Measurements from ENCODE around the gene EIF3I. TPM values are rescaled to one million over a fixed set of nuclear protein-coding genes. Genes with fewer than 3 reads are reported as not detected.
A peak's percentile ranks its signal among the peaks of the same experiment; 100 is the strongest.

EIF3I gene
- total and polyA plus RNA-seq, 2 of the 13 experiments (the other 11 are each of a cell fraction or from before 2014, with no cell fraction given): 210 to 223 TPM

DNA sequence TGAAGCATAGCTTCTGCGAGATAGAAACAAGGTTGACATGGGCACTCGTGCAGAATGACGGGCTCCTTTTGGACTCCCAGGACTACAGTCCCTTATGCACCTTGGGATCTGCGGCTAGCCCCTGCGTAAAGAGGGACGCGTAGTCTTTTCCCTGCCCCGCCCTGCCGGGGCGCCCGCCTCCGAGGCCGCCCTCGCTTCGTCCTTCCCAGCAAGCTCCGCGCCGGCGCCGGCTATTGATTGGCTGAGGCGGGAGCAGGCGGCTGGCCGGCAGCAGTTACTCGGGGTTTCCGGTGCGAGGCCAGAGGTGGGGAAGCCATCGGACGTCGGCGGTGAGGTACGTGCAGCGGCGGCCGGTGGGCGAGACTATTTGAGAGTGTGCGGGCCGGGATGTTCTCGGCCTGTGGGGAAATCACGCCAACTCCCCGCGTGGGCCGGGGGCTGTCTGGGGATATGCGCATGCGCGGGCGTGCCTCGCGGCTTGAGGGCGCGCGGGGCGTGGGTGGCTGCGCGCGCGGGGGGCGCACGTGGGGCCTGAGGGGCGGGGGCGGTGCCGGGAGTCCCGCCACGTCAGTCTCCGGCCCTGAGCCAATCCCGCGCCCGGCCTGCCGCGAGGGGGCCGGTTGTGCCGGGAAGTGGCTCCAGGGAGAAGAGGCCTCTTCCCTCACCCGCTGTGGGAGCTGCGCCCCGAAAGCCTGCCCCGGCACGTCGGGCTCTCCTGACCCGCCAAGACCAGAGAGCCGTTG lies 42.6 kb upstream of the EIF3I start, which contains the start of gene TXLNA (continued):
- TF ChIP-seq HOXA9 (CRISPR knock-in tag; IDR thresholded peaks at IDR 0.05; ENCODE audit: borderline replicate concordance): peak; percentile 96
- peak; percentile 71 for TF ChIP-seq MED1 (CRISPR knock-in tag; IDR thresholded peaks at IDR 0.05)
- TF ChIP-seq SNRNP70 (IDR thresholded peaks at IDR 0.05; ENCODE audit: low read depth, low read length): no peak
- TF ChIP-seq NCOA5 (CRISPR knock-in tag; IDR thresholded peaks at IDR 0.05): no peak
- TF ChIP-seq GATAD1 (CRISPR knock-in tag; IDR thresholded peaks at IDR 0.05): peak; percentile 83
- TF ChIP-seq, protein P1, sequence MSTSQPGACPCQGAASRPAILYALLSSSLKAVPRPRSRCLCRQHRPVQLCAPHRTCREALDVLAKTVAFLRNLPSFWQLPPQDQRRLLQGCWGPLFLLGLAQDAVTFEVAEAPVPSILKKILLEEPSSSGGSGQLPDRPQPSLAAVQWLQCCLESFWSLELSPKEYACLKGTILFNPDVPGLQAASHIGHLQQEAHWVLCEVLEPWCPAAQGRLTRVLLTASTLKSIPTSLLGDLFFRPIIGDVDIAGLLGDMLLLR (CRISPR knock-in tag; IDR thresholded peaks at IDR 0.05): peak; percentile 92; the same call in 1 of the 2 replicates
- TF ChIP-seq NFRKB (IDR thresholded peaks at IDR 0.05): no peak
- no peak for TF ChIP-seq BHLHE40 (IDR thresholded peaks at IDR 0.05; ENCODE audit: low read length)
- TF ChIP-seq, protein P2, sequence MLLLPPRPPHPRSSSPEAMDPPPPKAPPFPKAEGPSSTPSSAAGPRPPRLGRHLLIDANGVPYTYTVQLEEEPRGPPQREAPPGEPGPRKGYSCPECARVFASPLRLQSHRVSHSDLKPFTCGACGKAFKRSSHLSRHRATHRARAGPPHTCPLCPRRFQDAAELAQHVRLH (CRISPR knock-in tag; IDR thresholded peaks at IDR 0.05; ENCODE audit: borderline replicate concordance, low read depth): peak; percentile 93
- peak; percentile 66 for TF ChIP-seq SAP130 (CRISPR knock-in tag; IDR thresholded peaks at IDR 0.05; ENCODE audit: low read depth)
- peak; percentile 95 for TF ChIP-seq ZSCAN31 (CRISPR knock-in tag; IDR thresholded peaks at IDR 0.05; ENCODE audit: low read depth)
- TF ChIP-seq AGO1 (IDR thresholded peaks at IDR 0.05; ENCODE audit: low read depth, low read length, poor library complexity, severe bottlenecking): no peak
- peak; percentile 71; the same call in 1 of the 2 replicates for TF ChIP-seq KLF15 (CRISPR knock-in tag; IDR thresholded peaks at IDR 0.05; ENCODE audit: borderline replicate concordance)
- peak; percentile 68 for TF ChIP-seq SP2 (CRISPR knock-in tag; IDR thresholded peaks at IDR 0.05)
- TF ChIP-seq SMARCC2 (IDR thresholded peaks at IDR 0.05): no peak
- TF ChIP-seq NFYC (CRISPR knock-in tag; IDR thresholded peaks at IDR 0.05): peak; percentile 88
- peak; percentile 90 for TF ChIP-seq SPEN (CRISPR knock-in tag; IDR thresholded peaks at IDR 0.05; ENCODE audit: low read depth)
- TF ChIP-seq, protein P3, sequence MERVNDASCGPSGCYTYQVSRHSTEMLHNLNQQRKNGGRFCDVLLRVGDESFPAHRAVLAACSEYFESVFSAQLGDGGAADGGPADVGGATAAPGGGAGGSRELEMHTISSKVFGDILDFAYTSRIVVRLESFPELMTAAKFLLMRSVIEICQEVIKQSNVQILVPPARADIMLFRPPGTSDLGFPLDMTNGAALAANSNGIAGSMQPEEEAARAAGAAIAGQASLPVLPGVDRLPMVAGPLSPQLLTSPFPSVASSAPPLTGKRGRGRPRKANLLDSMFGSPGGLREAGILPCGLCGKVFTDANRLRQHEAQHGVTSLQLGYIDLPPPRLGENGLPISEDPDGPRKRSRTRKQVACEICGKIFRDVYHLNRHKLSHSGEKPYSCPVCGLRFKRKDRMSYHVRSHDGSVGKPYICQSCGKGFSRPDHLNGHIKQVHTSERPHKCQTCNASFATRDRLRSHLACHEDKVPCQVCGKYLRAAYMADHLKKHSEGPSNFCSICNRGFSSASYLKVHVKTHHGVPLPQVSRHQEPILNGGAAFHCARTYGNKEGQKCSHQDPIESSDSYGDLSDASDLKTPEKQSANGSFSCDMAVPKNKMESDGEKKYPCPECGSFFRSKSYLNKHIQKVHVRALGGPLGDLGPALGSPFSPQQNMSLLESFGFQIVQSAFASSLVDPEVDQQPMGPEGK (CRISPR knock-in tag; IDR thresholded peaks at IDR 0.05): peak; percentile 21
- peak; percentile 28; the same call in 1 of the 2 replicates for TF ChIP-seq RBAK (CRISPR knock-in tag; IDR thresholded peaks at IDR 0.05)
- TF ChIP-seq ZNF543 (CRISPR knock-in tag; IDR thresholded peaks at IDR 0.05): peak; percentile 57; the same call in 1 of the 2 replicates
- no peak for TF ChIP-seq PRMT3 (CRISPR knock-in tag; IDR thresholded peaks at IDR 0.05; ENCODE audit: borderline replicate concordance, low read depth)
- TF ChIP-seq ZNF598 (CRISPR knock-in tag; IDR thresholded peaks at IDR 0.05; ENCODE audit: borderline replicate concordance): no peak
- peak; percentile 58; the same call in 1 of the 2 replicates for TF ChIP-seq ZFP90 (CRISPR knock-in tag; IDR thresholded peaks at IDR 0.05; ENCODE audit: borderline replicate concordance)
- TF ChIP-seq ZSCAN30 (CRISPR knock-in tag; IDR thresholded peaks at IDR 0.05): peak; percentile 94; the same call in 1 of the 2 replicates
- 0 out of 2 replicates have a peak, but pooled peaks have one; percentile 12 for TF ChIP-seq RELA (CRISPR knock-in tag; IDR thresholded peaks at IDR 0.05)
- TF ChIP-seq NFKB2 (CRISPR knock-in tag; IDR thresholded peaks at IDR 0.05; ENCODE audit: borderline replicate concordance): peak; percentile 90; the same call in 1 of the 2 replicates

Data from HepG2 (cell line).